Urinary bladder (tissue), 4 donors: ENCODE measurements around the gene DAPK2. TPM values are rescaled to one million over a fixed set of nuclear protein-coding genes. Genes with fewer than 3 reads are reported as not detected.
"Not testable (repeated sequence)": the region's sequence is repeated elsewhere in the genome, so short reads cannot be mapped to it uniquely, and the experiment has no call there.

Experiments used
- DNase-seq: peaks from one replicate; pipeline ENCODE4 v3.0.0-alpha.2; 2015; ENCODE audit errors: extremely low spot score
- H3K27ac ChIP-seq: one replicate; pipeline ENCODE4 v1.5.1; 2013; ENCODE audit warnings: low read depth, mild to moderate bottlenecking, moderate library complexity
- H3K36me3 ChIP-seq: one replicate; pipeline ENCODE4 v1.6.1; 2013; ENCODE audit warnings: mild to moderate bottlenecking, moderate library complexity; ENCODE audit not compliant: insufficient read depth
- H3K4me1 ChIP-seq: one replicate; pipeline ENCODE4 v1.6.1; 2013; ENCODE audit warnings: mild to moderate bottlenecking, moderate library complexity; ENCODE audit not compliant: insufficient read depth
- H3K4me3 ChIP-seq: one replicate; pipeline ENCODE4 v1.5.1; 2013; ENCODE audit warnings: low read depth, low read length
- WGBS: extraction: QIAGEN DNeasy Blood & Tissue Kit; methylation state at CpG from one replicate; pipeline ENCODE4 v1.1.7; 2013; 5-methylcytosine and 5-hydroxymethylcytosine counted together
- polyA plus RNA-seq: library from polyadenylated mRNA; stranded (reverse); fragments of 200-250 nt; gene quantifications from one replicate; pipeline ENCODE4 v1.2.3, GENCODE V29; 2013
- total RNA-seq: library from RNA; depleted of rRNA; stranded (reverse); fragments of >200 nt; gene quantifications from one replicate; pipeline ENCODE4 v1.2.3, GENCODE V29; 2014
- donor health status: healthy with polysubstance abuse.
- donor health status: healthy.

The DAPK2 gene
- total and polyA plus RNA-seq, 2 donors: 1.3 to 6.0 TPM

DNA sequence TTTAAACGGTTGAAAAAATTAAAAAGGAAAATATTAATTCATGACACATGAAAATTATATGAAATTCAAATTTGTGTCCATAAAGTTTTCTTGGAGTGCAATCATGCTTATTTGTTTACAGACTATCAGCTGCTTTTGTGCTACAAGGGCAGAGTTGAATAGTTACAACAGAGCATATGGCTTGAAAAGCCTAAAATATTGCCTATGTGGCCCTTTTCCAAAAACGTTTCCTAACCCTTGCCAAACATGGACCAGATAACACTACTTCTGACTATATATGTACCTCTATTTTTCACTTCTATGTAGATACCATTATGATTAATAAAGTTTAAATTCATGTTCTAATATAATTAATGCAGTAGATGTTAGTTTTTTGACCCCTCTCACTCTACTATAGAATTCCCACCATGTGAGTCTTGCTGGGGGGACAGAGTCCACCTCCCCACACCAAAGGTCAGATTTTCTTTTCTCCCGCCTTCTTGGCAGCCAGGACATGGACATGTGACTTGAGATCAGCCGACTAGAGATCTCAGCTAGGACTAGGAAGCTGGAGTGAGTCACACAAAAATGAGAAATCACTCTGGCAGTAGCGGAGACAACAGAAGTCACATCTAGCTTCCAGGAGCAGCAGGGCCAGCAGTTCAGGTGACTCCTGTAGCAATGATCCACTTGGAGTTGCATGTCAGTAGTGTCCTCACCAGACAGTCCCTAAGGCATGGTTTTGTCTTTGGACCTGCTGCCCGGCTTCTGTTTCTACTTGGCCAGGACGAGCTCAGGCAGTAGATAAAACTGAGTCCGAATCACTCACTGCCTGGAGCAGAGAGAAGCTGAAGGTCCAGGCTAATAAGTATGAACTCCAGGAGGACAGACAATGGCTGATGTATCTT is 24.9 kb upstream of the DAPK2 start:
- no peak for DNase-seq
- Histone ChIP-seq H3K4me3 (no peak overlapping the region), H3K4me1 (peaks cover 1% of the 10 kb centered on the region), H3K36me3 (no peaks in the 10 kb centered on the region), H3K27ac (no peak overlapping the region)
- WGBS: 34% methylated on average over 8 of the region's 8 CpGs

DNA sequence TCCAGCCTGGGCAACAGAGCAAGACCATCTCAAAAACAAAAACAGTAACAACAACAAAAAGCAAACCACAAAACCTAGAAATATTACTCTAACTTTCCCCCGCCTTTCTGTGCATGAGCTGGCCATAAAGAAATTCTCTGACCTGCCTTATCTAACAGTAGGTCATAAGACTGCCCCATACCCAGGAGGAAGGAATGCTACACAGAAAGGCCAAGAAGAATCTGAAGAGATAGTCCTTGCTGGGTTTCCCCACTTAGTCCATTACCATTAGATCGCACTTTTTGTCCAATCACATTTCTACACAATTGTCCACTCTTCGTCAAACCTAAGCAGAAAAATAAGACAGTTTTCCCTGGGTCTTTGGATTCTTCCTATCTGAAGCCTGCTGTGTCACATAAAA is 23.8 kb upstream of the DAPK2 start:
- no peaks in the 10 kb centered on the region for H3K36me3 ChIP-seq
- peaks cover 1% of the 10 kb centered on the region for H3K4me1 ChIP-seq
- WGBS: 95% methylated on average over 3 of the region's 3 CpGs
- no peak for DNase-seq
- no peak overlapping the region for H3K4me3 ChIP-seq
- H3K27ac ChIP-seq: no peak overlapping the region

DNA sequence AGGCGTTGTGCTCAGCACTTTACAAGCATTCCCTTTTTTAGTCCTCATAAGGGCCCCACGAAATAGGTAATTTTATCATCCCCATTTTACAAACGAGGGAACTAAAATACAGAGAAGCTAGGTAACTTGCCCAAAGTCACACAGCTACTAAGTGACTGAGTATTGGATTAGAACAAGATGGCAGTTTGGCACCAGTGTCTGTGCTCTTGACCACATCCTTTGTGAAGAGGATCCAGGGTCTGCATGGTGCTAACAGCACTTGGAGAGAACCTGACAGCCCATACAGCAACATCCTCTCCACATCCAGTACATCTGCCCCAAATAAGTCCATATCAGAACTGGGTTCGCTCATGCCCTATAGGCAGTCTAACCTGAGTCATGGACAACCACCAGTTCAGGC is 21.8 kb upstream of the DAPK2 start:
- Histone ChIP-seq H3K36me3 (no peaks in the 10 kb centered on the region), H3K27ac (no peak overlapping the region), H3K4me1 (peaks cover 1% of the 10 kb centered on the region), H3K4me3 (no peak overlapping the region)
- 43% methylated on average over 4 of the region's 4 CpGs for WGBS
- no peak for DNase-seq

DNA sequence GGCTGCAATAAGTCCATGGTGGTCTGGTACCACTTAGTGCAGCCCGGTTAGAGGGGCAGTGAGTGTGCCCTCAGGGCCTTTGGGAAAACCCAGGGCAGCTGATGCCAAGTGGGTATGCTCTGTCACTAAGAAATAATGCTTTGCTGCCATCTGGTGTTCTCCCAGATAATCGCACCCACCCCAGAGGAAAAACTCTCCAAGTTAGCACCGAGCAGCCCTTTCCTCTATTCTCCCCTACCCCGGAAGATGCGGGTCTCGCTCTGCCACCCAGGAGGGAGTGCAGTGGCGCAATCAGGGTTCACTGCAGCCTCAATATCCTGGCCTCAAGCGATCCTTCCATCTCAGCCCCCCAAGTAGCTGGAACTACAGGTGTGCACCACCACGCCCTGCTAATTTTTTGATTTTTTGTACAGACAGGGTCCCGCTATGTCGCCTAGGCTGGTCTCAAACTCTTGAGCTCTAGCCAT is 21.3 kb upstream of the DAPK2 start:
- H3K4me3 ChIP-seq: no peak overlapping the region

DNA sequence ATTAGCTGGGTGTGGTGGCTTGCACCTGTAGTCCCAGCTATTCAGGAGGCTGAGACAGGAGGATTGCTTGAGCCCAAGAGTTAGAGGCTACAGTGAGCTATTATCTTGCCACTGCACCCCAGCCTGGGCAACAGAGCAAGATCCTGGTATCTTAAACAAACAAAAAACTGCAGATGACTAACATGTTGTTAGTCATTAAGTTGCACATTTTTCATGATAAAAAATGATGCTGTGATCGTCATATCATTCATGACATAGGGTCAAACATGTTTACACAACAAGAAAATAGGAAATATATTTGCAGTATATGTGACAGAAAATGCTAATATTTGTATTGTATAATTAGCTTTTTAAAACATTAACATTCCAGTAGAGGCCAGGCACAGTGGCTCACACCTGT is 20.2 kb upstream of the DAPK2 start:
- peaks cover 1% of the 10 kb centered on the region for H3K4me1 ChIP-seq
- no peak overlapping the region for H3K4me3 ChIP-seq
- no peaks in the 10 kb centered on the region for H3K36me3 ChIP-seq
- H3K27ac ChIP-seq: no peak overlapping the region
- 64% methylated on average over 1 of the region's 1 CpG for WGBS
- no peak for DNase-seq

More for the DNA sequence above, 21.3 kb upstream of the DAPK2 start:
- WGBS: 24% methylated on average over 11 of the region's 11 CpGs
- Histone ChIP-seq H3K4me1 (peaks cover 1% of the 10 kb centered on the region), H3K27ac (no peak overlapping the region), H3K36me3 (no peaks in the 10 kb centered on the region)
- DNase-seq: no peak

DNA sequence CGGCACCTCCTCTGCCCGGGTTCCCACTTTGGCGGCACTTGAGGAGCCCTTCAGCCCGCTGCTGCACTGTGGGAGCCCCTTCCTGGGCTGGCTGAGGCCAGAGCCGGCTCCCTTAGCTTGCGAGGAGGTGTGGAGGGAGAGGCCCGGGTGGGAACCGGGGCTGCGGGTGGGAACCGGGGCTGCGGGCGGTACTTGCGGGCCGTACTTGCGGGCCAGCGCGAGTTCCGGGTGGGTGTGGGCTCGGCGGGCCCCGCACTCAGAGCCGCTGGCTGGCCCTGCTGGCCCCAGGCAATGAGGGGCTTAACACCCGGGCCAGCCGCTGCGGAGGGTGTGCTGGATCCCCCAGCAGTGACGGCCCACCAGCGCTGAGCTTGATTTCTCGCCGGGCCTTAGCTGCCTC is 14.4 kb upstream of the DAPK2 start:
- Histone ChIP-seq H3K4me1 (no peaks in the 10 kb centered on the region), H3K4me3 (no peak overlapping the region), H3K36me3 (no peaks in the 10 kb centered on the region), H3K27ac (no peak overlapping the region)
- DNase-seq: no peak
- 96% methylated on average over 29 of the region's 29 CpGs for WGBS

DNA sequence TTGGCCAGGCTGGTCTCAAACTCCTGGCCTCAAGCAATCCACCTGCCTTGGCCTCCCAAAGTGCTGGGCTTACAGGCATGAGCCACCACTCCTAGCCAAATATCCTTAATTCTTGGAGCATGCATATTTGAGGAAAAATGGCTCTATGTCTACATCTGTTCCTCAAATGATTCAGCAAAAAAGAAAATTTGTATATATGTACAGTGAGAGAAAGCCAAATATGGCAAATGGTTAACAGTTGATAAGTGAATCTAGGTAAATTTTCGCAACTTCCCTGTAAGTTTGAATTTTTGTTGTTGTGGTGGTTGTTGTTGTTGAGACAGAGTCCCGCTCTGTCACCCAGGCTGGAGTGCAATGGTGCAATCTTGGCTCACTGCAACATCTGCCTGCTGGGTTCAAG is 12.8 kb upstream of the DAPK2 start:
- H3K4me1 ChIP-seq, H3K36me3 ChIP-seq, H3K4me3 ChIP-seq, H3K27ac ChIP-seq, DNase-seq: not testable (repeated sequence)
- 93% methylated on average over 2 of the region's 2 CpGs for whole genome bisulfite sequencing

DNA sequence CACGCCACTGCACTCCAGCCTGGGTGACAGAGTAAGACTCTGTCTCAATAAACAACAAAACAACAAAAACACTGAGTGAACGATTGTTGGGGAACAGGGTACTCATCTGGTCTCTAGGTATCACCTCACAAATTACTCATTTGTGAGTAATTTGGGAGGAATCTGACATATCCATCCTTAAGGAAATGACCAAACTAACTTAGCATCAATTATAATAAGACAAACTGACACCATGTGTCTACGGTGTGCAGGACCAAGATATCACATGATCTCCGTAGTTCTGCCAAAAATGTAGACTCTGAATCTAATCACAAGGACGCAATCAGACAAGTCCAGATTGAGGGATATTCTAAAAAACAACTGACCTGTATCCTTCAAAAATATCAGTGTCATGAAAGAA is 12.0 kb upstream of the DAPK2 start:
- Histone ChIP-seq H3K4me1 (no peaks in the 10 kb centered on the region), H3K36me3 (no peaks in the 10 kb centered on the region), H3K27ac (no peak overlapping the region), H3K4me3 (no peak overlapping the region)
- DNase-seq: no peak
- 77% methylated on average over 5 of the region's 5 CpGs for WGBS

DNA sequence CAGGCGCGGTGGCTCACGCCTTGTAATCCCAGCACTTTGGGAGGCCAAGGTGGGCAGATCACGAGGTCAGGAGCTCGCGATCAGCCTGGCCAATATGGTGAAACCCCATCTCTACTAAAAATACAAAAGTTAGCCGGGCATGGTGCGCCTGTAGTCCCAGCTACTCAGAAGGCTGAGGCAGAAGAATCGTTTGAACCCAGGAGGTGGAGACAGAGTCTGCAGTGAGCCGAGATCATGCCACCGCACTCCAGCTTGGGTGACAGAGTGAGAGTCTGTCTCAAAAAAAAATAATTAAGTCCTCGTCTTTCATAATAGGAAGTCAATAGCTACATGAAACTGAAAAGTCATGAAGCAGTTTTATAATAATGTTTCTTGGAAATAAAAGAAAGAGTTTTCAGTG is 7.4 kb upstream of the DAPK2 start:
- not testable (repeated sequence) for DNase-seq, H3K4me3 ChIP-seq, H3K36me3 ChIP-seq, H3K4me1 ChIP-seq, H3K27ac ChIP-seq
- WGBS: 85% methylated on average over 12 of the region's 12 CpGs

DNA sequence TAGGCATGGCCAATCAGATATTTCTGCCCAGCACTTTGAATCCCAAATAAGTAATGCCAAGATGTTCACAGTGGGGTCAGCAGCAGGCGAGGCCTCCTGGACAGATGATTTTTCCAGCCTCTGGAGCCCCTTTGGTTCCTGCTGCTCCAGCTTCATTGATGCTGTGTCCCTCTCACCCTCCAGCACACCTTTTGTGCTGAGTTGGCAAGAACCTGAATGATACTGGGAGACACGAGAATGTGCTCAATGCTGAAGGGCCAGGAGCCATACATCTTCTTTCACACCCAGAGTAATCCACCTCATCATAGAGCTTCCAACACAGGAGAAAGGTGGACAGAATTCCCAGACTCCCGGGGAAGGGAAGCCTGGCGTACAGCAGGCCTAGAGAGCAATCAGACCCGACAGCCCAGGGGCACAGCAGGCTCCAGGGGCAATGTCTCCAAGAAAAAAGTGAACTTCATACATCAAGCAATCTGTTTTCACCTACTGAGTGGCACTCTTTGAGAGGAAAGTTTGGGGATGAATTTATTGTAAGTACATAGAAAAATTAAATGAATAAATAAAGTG is 6.7 kb upstream of the DAPK2 start:
- no peak overlapping the region for H3K27ac ChIP-seq
- no peak overlapping the region for H3K4me3 ChIP-seq
- H3K4me1 ChIP-seq: no peaks in the 10 kb centered on the region
- no peaks in the 10 kb centered on the region for H3K36me3 ChIP-seq
- WGBS: 91% methylated on average over 5 of the region's 5 CpGs
- no peak for DNase-seq

DNA sequence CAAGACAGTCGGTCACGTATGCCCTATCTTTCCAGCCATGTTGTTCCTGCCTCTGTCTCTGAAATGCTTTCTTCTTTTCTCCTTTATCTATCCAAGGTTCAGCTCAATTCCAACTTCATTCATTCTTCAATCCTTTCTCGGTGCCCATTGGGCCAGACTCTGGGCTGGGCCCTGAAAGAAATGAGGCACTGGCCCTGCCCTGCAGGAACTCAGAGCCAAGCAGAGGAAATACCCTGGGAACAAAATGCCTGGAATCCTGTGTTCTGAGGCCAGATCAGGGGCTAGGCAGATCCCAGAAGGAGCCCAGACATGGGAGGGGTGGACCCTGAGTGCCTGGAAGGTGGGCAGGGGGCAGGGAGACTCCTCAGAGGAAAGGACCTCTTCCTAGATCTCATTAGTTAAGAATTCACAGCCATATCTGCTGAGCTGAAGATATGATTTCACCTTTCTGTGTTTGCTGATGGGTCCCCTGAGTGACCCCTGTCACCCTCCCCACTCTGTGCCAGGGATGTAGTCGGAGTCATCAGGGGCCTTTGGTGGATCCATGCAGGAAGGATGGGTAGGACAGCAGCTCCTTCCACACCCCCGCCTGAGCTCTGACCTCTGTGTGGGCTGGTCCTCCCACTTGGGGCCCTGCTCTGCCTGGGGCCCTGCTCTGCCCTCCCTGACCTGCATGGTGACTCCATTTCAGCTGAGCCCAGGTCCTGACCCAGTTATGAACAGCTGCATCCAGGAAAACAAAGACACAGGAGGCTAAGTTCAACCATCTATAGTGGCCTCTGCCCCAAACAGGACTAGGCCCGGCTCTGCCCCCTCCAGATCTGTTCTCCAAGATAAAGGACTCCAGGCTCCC is 5.3 kb upstream of the DAPK2 start:
- WGBS: 79% methylated on average over 6 of the region's 6 CpGs
- Histone ChIP-seq H3K27ac (no peak overlapping the region), H3K4me1 (no peaks in the 10 kb centered on the region), H3K36me3 (no peaks in the 10 kb centered on the region), H3K4me3 (no peak overlapping the region)
- DNase-seq: no peak

DNA sequence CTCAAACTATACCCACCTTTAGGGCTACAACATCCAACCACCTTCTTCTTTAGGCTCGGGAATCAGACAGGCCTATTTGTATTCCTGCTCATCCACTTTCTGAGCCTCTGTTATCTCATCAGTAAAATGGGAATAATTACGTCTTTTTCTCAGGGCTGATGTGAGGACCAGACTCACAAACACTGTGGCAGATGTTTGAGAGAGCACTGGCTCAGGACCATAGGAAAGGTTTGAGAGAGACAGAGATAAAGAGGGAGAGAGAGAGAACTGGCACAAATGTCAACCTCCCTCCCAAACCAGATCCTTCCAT is 4.8 kb upstream of the DAPK2 start:
- no peak overlapping the region for H3K27ac ChIP-seq

DNA sequence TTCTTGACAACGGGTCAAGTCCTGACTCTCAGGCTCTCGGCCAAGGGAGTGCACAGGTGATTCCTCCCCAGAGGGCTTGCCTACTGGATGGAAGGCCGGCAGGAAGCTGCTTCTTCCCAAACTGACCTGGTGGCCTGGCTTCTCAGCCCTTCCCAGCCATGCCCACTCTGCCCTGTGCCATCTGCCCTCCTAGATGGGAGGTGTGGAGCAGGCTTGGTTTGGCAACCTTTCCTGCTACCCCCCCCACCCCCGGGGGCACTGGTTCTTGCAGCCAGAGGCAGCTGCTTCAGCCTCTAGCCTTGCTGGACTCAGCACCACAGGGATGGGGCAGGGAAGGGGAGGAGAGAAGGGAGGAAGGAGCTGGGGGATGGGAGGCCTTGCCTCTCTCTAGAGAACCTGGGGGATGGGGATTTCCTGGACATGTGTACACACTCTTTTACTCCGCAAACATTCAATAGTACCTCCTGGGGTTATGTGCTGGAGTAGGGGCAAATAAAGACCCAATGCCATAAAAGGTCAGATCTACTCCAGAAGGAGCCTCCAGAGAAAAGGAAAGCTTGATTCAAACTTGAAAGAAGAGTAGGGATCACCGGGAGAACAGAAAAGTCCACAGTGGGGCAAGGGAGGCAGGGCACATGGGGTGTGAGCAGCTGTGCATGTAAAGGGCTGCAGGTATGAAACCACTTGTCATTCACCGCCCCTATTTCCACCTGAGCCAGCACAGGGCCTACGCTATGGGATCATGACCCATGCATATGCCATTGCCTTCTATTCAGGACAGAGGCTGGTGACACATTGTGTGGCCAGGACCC is 4.2 kb upstream of the DAPK2 start:
- H3K27ac ChIP-seq: no peak overlapping the region
- 71% methylated on average over 8 of the region's 8 CpGs for WGBS
- H3K4me3 ChIP-seq: no peak overlapping the region
- no peaks in the 10 kb centered on the region for H3K4me1 ChIP-seq
- DNase-seq: no peak
- H3K36me3 ChIP-seq: no peaks in the 10 kb centered on the region

More for the DNA sequence above, 4.8 kb upstream of the DAPK2 start:
- Histone ChIP-seq H3K36me3 (no peaks in the 10 kb centered on the region), H3K4me1 (no peaks in the 10 kb centered on the region), H3K4me3 (no peak overlapping the region)
- 92% methylated on average over 2 of the region's 2 CpGs for WGBS
- no peak for DNase-seq
